Measurements from ENCODE around the gene DENND10.
"Not testable (repeated sequence)": the region's sequence is repeated elsewhere in the genome, so short reads cannot be mapped to it uniquely, and the experiment has no call there.

DENND10 gene

DNA sequence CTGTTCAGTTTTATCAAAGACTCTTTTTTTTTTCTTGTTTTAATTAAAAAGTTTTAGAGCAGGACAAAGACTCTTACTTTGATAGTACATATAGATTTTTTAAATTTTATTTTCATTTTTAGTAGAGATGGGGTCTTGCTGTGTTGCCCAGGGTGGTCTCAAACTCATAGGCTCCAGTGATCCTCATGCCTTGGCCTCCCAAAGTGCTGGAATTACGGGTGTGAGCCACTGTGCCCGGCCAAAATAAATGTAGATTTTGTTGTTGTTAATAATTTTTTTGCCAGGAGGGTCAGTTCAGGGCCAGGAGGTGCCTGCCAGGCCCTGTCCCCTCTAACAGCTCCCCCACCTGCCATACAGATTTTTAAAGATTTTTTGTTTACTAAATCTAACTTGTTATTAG lies 17.0 kb downstream of the DENND10 start:
- ChIA-PET POLR2A (no interaction called here), CTCF (no interaction called here)
- TF ChIP-seq ZNF384 (IDR thresholded peaks at IDR 0.05) (no peak), LEF1 (IDR thresholded peaks at IDR 0.05; ENCODE audit: borderline replicate concordance) (no peak)
- no peak for DNase-seq (ENCODE audit: extremely low spot score)

DNA sequence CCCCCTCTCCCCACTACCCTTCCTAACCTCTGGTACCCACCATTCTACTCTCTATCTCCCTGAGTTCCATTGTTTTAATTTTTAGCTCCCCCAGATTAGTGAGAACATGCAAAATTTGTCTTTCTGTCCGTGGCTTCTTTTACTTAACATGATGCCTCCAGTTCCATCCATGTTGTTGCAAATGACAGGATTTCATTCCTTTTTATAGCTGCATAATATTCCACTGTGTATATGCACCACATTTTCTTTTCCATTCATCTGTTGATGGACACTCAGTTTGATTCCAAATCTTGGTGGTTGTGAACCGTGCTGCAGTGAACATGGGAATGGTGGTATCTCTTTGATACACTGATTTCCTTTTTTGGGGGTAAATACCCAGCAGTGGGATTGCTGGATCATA lies 22.0 kb downstream of the DENND10 start:
- no peak for DNase-seq (ENCODE audit: extremely low spot score)
- POLR2A ChIA-PET, result no interaction called here
- no peak for TF ChIP-seq SUZ12 (IDR thresholded peaks at IDR 0.05)
- no peak for TF ChIP-seq ELF4 (IDR thresholded peaks at IDR 0.05)
- CTCF ChIA-PET, result no interaction called here

DNA sequence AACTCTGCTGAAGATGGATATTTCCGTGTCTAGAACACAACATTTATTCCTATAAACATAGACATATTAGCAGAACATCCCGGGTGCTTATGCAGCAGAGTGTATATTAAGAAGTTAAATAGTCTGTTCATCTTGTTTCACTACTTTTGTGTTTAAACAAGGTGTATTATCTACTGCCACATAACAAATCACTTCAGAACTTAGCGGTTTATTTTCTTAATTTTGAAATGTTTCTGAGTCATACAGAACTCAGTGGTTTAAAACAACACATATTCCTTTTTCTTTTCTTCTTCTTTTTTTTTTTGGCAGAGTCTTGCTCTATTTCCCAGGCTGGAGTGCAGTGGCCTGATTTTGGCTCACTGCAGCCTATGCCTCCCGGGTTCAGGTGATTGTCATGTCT lies 25.8 kb downstream of the DENND10 start:
- ChIA-PET CTCF (no interaction called here), POLR2A (no interaction called here)
- DNase-seq (ENCODE audit: extremely low spot score), result no peak
- no peak for TF ChIP-seq CTBP1 (IDR thresholded peaks at IDR 0.05; ENCODE audit: borderline replicate concordance)
- TF ChIP-seq ELF4 (IDR thresholded peaks at IDR 0.05), result no peak
- no peak for TF ChIP-seq L3MBTL2 (conservative IDR thresholded peaks at IDR 0.05)
- TF ChIP-seq SP1 (IDR thresholded peaks at IDR 0.05), result no peak
- no peak for TF ChIP-seq FOXA1 (IDR thresholded peaks at IDR 0.05)
- TF ChIP-seq FOXM1 (IDR thresholded peaks at IDR 0.05; ENCODE audit: borderline replicate concordance), result no peak
- no peak for TF ChIP-seq SUZ12 (IDR thresholded peaks at IDR 0.05)
- no peak for TF ChIP-seq ZNF384 (IDR thresholded peaks at IDR 0.05)
- TF ChIP-seq, protein P1, sequence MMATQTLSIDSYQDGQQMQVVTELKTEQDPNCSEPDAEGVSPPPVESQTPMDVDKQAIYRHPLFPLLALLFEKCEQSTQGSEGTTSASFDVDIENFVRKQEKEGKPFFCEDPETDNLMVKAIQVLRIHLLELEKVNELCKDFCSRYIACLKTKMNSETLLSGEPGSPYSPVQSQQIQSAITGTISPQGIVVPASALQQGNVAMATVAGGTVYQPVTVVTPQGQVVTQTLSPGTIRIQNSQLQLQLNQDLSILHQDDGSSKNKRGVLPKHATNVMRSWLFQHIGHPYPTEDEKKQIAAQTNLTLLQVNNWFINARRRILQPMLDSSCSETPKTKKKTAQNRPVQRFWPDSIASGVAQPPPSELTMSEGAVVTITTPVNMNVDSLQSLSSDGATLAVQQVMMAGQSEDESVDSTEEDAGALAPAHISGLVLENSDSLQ (IDR thresholded peaks at IDR 0.05), result no peak

DNA sequence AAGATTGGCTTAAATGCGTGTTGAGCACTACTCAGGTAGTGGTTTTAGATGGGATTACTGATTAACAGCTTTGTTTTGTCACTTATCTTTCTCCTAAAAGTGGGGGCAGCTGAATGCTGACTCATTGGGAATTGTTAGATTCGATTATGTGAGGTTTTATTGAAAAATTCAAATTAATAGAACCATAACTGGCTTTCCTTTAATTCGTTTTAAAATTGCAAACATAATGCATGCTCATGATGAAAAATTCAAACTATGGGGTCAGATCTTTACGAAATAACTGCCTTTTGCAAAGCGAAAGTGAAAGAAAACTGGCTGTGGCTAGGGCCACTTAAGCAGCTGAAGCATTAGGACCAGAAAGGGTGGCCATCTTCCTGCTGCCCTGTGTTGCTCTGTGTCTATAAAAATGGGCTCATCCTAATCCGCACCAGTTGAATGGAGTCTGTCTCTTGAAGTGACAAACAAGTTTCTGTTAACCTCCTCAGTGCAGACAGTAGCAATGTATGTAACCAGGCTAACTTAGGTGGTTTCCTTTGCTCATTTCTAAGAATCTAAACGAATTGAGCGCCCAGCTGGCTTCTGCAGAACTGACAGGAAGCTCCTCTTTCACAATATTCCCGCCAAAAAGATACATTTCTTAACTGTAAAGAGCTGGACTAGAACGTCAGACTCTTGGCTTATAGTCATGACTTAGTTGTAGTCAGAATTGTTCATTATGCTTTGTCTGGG lies 27.8 kb downstream of the DENND10 start:
- ChIA-PET CTCF (interaction anchor here (0.5 to 0.6 kb wide), 2 partner anchors 19 to 25 kb away, joined by 3 read pairs; no protein-coding TSS in a partner anchor), POLR2A (no interaction called here)
- TF ChIP-seq LEF1 (IDR thresholded peaks at IDR 0.05; ENCODE audit: borderline replicate concordance), result no peak
- no peak for TF ChIP-seq ARNT (IDR thresholded peaks at IDR 0.05)
- no peak for DNase-seq (ENCODE audit: extremely low spot score)

DNA sequence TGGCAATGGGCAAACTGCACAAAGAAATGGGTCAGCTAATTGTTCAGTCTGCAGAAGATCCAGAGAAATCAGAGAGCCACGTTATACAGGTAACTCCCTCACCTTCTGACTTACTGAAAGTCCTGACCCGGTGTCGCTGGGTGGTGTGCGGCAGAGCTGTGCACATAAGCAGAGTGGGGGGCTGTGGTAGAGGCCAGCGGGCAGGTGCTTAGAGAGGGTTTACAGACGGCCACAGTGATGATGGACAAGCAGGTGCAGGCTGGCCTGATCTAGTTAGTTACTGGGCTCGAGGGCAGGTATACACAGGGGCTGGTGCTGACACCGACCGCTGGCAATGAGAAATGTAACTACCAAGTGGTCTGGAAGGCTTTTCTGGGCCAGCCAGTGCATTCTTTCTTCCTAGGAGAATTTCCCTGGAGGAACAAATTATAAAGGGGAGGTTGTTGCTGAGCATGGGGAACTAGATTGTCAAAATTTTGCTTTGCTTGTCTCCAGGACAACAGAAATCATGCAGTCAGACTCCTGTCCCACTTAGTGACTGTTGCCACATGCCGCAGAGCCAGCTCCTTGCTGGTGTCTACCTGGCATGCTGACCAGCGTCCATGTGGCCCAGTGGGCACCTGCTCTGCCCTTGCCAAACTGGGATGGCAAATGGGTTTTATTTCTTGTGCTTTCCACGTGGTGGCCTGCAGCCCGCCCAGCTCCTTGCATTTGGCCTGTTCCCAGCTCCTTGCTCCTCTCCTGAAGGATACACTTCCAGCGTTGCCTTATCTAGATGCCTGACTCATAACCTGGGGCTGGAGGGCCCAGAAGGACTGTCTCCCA lies 28.8 kb downstream of the DENND10 start:
- POLR2A ChIA-PET, result no interaction called here
- TF ChIP-seq ARNT (IDR thresholded peaks at IDR 0.05) (no peak), SUZ12 (IDR thresholded peaks at IDR 0.05) (no peak), FOXM1 (IDR thresholded peaks at IDR 0.05; ENCODE audit: borderline replicate concordance) (no peak)
- DNase-seq (ENCODE audit: extremely low spot score), result no peak
- CTCF ChIA-PET, result interaction anchor here (0.6 kb wide), 3 partner anchors 24 to 69 kb away, joined by 3 read pairs; no protein-coding TSS in a partner anchor

DNA sequence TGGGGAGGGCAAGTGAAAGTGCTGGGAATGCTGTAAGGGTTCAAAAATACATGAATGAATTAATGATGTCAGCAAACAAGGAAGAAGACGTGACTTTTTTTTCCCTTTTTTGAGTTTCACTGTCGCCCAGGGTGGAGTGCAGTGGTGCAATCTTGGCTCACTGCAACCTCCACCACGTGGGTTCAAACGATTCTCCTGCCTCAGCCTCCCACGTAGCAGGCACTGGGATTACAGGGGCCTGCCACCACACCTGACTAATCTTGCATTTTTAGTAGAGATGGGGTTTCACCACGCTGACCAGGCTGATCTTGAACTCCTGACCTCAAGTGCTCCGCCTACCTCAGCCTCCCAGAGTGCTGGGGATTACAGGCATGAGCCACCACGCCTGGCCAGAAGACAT lies 30.0 kb downstream of the DENND10 start:
- POLR2A ChIA-PET, result no interaction called here
- CTCF ChIA-PET, result no interaction called here
- no peak for DNase-seq (ENCODE audit: extremely low spot score)
- TF ChIP-seq, protein P1 (IDR thresholded peaks at IDR 0.05), result no peak
- no peak for TF ChIP-seq SUZ12 (IDR thresholded peaks at IDR 0.05)
- no peak for TF ChIP-seq FOXA1 (IDR thresholded peaks at IDR 0.05)
- no peak for TF ChIP-seq FOXK2 (IDR thresholded peaks at IDR 0.05)
- no peak for TF ChIP-seq ARNT (IDR thresholded peaks at IDR 0.05)
- TF ChIP-seq L3MBTL2 (conservative IDR thresholded peaks at IDR 0.05), result no peak
- TF ChIP-seq ZNF384 (IDR thresholded peaks at IDR 0.05), result no peak
- no peak for TF ChIP-seq HDGF (IDR thresholded peaks at IDR 0.05; ENCODE audit: borderline replicate concordance)
- no peak for TF ChIP-seq BHLHE40 (IDR thresholded peaks at IDR 0.05; ENCODE audit: borderline replicate concordance)
- no peak for TF ChIP-seq NFRKB (IDR thresholded peaks at IDR 0.05)
- TF ChIP-seq LEF1 (IDR thresholded peaks at IDR 0.05; ENCODE audit: borderline replicate concordance), result no peak
- TF ChIP-seq CTBP1 (IDR thresholded peaks at IDR 0.05; ENCODE audit: borderline replicate concordance), result no peak
- no peak for TF ChIP-seq SP1 (IDR thresholded peaks at IDR 0.05)
- no peak for TF ChIP-seq TARDBP (IDR thresholded peaks at IDR 0.05)

DNA sequence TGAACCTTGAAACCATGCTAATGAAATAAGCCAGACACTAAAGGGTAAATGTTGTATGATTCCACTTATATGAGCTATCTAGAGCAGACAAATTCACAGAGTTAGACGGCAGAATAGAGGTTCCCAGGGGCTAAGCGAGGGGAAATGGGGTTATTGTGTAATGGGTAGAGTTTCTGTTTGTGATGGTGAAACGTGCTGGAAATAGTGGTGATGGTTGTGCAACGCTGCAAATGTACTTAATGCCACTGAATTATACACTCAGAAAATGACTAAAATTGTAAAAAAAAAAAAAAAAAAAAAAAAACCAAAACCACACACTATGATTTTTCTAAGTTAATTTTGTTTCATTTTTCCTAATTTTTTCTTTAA lies 31.6 kb downstream of the DENND10 start:
- TF ChIP-seq SUZ12 (IDR thresholded peaks at IDR 0.05) (no peak), NFRKB (IDR thresholded peaks at IDR 0.05) (no peak), L3MBTL2 (conservative IDR thresholded peaks at IDR 0.05) (no peak), FOXA1 (IDR thresholded peaks at IDR 0.05) (no peak), FOXM1 (IDR thresholded peaks at IDR 0.05; ENCODE audit: borderline replicate concordance) (no peak)
- ChIA-PET POLR2A (no interaction called here), CTCF (interaction anchor here (0.5 kb wide), 1 partner anchor 11 kb away, joined by 4 read pairs; no protein-coding TSS in a partner anchor)
- no peak for DNase-seq (ENCODE audit: extremely low spot score)

DNA sequence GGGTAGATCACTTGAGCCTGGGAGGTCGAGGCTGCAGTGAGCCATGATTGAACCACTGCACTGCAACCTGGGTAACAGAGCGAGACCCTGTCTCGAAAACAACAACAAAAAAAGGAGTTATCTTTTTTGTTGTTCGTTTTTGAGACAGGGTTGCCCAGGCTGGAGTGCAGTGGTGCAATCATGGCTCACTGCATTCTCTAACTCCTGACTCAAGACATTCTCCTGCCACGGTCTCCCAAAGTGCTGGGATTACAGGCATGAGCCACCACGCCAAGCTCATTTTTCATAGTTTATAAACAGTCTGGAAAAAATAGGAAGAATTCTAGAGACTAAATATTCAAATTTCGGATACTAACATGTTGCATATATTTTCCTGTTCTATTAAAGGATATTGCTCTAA lies 32.2 kb downstream of the DENND10 start:
- DNase-seq (ENCODE audit: extremely low spot score), result no peak
- ChIA-PET CTCF (interaction anchor here (0.5 kb wide), 1 partner anchor 12 kb away, joined by 4 read pairs; no protein-coding TSS in a partner anchor), POLR2A (no interaction called here)
- TF ChIP-seq BHLHE40 (IDR thresholded peaks at IDR 0.05; ENCODE audit: borderline replicate concordance) (no peak), FOXM1 (IDR thresholded peaks at IDR 0.05; ENCODE audit: borderline replicate concordance) (no peak), ELF4 (IDR thresholded peaks at IDR 0.05) (no peak), FOXA1 (IDR thresholded peaks at IDR 0.05) (no peak), SUZ12 (IDR thresholded peaks at IDR 0.05) (no peak), L3MBTL2 (conservative IDR thresholded peaks at IDR 0.05) (no peak), TARDBP (IDR thresholded peaks at IDR 0.05) (no peak), HDGF (IDR thresholded peaks at IDR 0.05; ENCODE audit: borderline replicate concordance) (no peak)
- TF ChIP-seq, protein P1 (IDR thresholded peaks at IDR 0.05), result no peak

DNA sequence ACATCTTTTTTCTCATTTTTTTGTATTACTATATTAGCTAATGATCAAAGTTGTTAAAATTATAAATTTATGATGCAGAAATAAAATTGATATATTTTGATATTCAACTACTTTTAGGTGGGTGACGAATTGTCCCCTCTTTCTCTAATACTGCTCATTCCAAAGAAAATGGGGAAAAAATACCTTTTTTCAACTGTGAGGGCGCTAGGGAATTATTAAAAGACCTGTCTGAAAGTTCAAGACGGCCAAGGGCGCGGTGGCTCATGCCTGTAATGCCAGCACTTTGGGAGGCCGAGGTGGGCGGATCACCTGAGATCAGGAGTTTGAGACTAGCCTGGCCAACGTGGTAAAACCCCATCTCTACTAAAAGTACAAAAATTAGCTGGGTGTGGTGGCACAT lies 34.0 kb downstream of the DENND10 start:
- POLR2A ChIA-PET; DNase-seq (ENCODE audit: extremely low spot score): not testable (repeated sequence)
- CTCF ChIA-PET, result interaction anchor here (2.7 kb wide), 1 partner anchor 61 kb away, joined by 8 read pairs; no protein-coding TSS in a partner anchor

All from HEK293T (cell line).